CD4-positive, alpha-beta T cell treated with Interleukin-17A for 4 hours (primary cell): ENCODE results near the gene CHTF18.
"Not testable (repeated sequence)": the region's sequence is repeated elsewhere in the genome, so short reads cannot be mapped to it uniquely, and the experiment has no call there.

Source experiments
- DNase-seq: peaks from one replicate; pipeline ENCODE4 v3.0.0-alpha.2; 2020; ENCODE audit warnings: mixed read lengths

Gene CHTF18

DNA sequence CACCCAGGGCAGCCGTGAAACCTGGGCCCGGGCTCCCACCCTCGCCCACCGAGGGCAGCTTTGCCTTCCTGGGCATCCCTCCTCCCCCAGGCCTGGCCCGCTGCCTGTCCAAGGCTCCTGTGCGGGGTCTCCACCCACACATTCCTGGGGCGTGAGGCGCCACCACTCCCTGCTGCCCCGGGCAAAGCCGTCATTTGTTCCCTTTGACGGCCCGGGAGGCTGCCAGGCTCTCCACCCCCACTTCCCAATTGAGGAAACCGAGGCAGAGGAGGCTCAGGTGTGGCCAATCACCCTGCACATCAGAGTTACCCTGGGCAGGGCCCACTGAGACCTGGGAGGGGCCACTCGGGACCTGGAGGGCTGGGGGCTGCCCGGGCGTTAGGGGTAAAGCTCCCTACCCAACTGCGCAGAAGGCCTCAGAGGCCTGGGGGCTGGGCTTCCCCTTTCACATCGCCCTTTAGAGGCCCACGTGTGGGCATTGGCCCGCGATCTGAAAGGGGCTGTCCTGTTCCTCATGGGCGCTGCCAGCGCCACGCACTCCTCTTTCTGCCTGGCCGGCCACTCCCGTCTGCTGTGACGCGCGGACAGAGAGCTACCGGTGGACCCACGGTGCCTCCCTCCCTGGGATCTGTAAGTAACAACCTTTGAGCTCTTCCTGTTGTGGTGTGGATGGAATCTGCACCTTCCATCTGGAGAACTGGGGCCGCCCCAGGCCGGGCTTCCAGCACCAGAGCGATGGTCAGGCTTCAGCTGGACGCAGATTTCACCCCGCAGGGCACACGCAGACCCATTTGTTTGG, 27.7 kb upstream of the CHTF18 start, which contains the start of gene MSLN:
TSS of gene MSLN (plus strand) at position 190 of the 799 bp plus-strand sequence. CDS start 1,947 bp downstream, outside the sequence.
- DNase-seq: no peak

DNA sequence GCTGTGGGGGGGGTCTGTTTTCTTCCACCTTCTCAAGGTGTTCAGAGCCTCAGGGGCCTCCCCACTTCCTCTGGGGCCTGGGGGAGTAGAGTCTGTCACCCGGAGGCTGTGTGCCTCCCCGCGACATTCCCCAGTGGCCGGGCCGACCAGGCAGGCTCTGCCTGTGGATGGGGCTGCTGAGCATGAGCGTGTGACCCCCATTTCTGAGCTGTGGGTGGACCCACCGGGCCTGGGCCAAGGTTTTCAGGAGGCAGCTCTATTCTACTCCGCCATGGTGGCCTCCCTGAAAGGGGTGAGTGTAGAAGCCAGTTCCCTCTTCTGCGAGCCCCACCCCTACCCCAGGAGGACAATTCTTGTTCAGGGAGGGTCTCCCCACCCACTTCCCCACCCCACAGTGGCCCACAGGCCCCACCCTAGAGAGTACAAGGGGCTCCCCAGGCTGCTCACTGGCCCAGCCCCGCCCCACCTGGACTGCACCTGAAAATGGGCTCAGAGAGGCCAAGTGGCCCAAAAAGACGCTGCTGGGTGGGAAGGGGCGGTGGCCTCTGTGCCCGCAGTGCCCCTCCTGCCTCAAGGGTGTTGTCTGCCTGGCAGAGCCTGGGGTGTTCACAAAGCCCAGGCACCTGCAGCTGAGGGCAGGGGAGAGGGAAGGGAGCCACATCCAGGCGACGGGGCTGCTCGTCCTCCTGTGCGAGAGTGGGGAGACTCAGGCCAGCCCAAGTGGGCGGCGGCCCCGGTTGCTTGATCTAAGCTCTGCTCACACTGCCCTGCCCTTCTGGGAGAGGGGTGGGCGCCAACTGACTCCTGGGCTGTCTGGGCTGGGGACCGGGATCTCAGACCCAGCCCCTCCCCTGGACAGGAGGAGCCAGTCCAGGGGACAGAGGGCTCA, 26.6 kb upstream of the CHTF18 start:
- DNase-seq: no peak

DNA sequence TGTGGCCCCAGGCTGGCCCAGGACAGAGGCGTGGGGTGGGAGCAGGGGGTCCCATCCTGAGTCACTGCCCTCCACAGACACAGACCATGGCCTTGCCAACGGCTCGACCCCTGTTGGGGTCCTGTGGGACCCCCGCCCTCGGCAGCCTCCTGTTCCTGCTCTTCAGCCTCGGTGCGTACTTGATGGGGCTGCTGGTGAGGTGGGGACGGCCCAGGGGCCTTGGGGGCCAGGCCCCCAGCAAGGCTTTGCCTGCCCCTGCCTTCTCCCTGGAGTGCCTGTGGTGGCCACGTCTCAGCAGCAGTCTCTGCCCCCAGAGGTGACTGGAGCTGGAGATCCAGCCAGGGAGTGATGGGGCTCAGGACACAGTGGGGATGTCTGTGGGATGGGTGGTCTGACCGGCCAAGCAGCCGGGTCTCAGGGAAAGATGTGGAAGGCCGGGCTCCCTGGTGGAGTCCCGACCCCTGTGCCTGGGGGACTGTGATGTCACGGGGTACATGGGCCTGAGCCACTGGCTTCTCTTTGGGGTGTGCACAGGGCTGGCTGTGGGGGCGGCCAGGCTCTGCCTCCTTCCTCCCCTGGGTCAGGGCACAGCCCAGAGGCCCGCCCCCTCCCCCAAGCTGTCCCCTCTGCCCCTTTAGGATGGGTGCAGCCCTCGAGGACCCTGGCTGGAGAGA, 25.7 kb upstream of the CHTF18 start:
- DNase-seq: no peak

DNA sequence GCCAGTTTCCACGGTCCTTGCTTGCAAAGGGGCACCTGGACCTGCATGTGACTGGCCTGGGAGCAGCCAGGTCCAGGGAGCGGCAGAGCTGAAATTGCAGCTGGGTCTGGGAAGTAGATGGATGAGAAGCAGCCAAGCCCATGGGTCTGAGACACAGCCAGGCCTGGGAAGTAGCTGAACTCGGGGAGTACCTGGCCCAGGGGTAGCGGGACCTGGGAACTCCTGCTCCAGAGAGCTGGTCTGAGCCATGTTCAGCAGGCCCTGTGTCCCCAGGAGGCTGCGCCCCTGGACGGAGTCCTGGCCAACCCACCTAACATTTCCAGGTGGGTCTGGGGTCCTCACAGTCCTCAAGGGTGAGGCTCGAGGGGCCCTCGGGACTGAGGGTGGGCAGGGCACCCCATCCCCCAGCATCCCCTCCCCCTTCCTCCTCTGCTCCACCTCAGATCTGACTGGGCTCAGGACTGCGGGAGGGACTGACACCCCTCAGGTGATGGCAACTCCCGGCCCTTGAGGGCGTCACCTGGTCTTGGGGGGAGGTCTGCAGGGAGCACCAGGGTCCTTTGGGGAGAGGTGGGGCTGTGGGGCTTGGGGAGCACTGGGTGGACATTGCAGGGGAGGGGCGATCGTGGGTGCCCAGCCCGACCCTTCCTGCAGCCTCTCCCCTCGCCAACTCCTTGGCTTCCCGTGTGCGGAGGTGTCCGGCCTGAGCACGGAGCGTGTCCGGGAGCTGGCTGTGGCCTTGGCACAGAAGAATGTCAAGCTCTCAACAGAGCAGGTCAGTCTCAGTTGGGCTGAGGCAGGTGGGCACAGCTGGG, 24.8 kb upstream of the CHTF18 start:
- no peak for DNase-seq

DNA sequence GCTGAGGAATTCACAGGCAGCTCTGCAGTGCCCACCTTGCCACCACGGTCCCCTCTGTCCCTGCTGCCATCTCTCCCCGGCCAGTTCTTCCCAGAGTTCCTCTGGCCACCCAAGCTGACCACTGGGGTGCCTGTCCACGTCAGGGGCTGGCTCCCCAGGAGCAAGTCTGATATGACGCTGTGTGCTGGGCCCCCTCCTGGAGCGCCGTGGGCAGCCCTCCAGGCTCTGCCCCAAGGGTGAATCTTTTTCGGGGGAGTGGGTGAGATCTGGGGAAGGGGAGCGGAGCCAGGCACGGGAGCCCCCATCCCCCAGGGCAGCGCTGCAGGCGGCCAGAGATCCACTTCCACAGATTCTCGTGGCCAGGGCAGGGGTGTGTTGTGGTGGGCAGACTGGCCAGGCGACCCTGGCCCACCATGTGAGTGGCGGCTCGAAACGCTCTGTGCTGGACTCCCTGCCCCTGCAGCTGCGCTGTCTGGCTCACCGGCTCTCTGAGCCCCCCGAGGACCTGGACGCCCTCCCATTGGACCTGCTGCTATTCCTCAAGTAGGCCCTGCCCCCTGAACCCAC, 24.2 kb upstream of the CHTF18 start:
- no peak for DNase-seq

DNA sequence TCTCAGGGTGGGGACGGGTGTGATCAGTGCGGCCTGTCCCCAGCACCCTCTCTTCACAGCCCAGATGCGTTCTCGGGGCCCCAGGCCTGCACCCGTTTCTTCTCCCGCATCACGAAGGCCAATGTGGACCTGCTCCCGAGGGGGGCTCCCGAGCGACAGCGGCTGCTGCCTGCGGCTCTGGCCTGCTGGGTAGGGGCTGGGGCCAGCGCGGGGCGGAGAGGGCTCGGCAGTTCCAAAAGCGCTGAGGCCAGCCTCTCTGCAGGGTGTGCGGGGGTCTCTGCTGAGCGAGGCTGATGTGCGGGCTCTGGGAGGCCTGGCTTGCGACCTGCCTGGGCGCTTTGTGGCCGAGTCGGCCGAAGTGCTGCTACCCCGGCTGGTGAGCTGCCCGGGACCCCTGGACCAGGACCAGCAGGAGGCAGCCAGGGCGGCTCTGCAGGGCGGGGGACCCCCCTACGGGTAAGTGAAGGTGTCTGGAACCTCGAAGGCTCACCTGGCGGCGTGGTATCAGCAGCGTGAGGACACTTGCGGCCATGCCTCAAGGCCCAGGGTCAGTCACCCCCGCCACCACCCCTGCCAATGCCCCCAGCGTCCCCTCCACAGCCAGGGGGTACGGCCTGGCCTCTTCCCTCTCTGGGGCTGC, 23.5 kb upstream of the CHTF18 start:
- DNase-seq: no peak

DNA sequence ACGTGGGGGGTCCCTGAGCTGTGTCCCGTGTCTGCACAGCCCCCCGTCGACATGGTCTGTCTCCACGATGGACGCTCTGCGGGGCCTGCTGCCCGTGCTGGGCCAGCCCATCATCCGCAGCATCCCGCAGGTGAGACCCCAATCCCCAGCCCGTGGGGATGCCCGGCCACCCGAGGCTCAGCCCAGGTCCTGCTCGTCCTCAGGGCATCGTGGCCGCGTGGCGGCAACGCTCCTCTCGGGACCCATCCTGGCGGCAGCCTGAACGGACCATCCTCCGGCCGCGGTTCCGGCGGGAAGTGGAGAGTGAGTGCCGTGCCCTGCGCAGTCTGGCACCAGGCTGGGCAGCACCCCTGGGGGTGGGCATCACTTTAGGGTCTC, 22.9 kb upstream of the CHTF18 start:
- no peak for DNase-seq

DNA sequence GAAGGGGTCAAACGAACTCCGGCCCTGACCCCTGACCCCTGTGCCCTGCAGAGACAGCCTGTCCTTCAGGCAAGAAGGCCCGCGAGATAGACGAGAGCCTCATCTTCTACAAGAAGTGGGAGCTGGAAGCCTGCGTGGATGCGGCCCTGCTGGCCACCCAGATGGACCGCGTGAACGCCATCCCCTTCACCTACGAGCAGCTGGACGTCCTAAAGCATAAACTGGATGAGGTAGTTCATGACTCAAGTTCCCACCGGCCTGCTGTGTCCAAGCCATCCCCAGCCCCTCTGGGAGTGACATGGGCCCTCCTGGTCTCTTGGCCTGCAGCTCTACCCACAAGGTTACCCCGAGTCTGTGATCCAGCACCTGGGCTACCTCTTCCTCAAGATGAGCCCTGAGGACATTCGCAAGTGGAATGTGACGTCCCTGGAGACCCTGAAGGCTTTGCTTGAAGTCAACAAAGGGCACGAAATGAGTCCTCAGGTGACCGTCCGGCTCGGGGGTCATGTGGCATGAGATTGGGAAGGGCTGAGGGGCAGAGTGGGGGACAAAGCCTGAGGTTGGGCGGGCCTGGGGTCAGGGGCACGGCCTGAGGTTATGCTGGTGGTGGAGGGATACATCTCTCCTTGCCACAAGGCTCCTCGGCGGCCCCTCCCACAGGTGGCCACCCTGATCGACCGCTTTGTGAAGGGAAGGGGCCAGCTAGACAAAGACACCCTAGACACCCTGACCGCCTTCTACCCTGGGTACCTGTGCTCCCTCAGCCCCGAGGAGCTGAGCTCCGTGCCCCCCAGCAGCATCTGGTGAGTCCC, 22.2 kb upstream of the CHTF18 start:
- no peak for DNase-seq

DNA sequence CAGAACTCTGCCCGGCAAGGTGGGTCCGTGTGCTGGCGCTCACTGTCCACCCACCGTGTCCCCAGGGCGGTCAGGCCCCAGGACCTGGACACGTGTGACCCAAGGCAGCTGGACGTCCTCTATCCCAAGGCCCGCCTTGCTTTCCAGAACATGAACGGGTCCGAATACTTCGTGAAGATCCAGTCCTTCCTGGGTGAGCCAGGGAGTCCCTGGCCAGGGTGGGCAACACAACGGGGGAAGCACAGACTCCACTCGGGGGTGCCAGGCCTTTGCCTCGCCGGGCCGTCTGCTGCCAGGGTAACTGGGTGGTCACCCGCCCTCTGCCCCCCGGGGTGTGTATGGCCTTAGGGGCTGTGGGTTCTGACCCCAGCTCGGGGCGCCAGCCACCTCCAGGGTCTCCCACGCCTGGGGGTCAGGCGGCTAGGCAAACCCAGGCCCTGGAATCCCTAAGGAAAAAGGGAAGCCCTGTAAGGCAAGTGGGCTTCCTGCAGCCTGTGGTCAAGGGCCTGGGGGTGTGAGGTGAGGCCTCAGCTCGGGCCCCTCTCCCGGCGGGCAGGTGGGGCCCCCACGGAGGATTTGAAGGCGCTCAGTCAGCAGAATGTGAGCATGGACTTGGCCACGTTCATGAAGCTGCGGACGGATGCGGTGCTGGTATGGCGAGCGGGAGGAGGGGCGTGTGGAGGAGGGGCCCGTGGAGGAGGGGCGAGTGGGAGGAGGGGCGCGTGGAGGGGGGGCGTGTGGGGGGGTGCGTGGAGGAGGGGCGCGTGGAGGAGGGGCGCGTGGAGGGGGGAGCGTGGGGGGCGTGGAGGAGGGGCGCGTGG, 21.4 kb upstream of the CHTF18 start:
- no peak for DNase-seq

DNA sequence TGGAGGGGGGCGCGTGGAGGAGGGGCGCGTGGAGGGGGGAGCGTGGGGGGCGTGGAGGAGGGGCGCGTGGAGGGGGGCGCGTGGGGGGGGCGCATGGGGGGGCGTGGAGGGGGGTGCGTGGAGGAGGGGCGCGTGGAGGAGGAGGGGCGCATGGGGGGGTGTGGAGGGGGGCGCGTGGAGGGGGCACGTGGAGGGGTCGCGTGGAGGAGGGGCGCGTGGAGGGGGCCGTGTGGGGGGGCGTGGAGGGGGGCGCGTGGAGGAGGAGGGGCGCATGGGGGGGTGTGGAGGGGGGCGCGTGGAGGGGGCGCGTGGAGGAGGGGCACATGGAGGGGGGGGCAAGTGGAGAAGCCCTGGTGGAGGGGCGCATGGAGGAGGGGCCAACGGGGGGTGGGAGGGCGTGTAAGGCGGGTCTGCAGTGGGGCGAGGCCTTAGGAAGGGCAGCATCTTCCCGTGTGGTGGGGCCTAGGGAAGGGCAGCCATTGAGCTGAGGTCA, 20.6 kb upstream of the CHTF18 start:
- DNase-seq: no peak

DNA sequence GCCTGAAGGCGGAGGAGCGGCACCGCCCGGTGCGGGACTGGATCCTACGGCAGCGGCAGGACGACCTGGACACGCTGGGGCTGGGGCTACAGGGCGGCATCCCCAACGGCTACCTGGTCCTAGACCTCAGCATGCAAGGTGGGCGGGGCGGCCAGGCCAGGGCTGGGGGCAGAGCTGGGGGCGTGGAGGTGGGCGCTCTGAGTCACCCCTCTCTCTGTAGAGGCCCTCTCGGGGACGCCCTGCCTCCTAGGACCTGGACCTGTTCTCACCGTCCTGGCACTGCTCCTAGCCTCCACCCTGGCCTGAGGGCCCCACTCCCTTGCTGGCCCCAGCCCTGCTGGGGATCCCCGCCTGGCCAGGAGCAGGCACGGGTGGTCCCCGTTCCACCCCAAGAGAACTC, 20.0 kb upstream of the CHTF18 start:
- DNase-seq: no peak

DNA sequence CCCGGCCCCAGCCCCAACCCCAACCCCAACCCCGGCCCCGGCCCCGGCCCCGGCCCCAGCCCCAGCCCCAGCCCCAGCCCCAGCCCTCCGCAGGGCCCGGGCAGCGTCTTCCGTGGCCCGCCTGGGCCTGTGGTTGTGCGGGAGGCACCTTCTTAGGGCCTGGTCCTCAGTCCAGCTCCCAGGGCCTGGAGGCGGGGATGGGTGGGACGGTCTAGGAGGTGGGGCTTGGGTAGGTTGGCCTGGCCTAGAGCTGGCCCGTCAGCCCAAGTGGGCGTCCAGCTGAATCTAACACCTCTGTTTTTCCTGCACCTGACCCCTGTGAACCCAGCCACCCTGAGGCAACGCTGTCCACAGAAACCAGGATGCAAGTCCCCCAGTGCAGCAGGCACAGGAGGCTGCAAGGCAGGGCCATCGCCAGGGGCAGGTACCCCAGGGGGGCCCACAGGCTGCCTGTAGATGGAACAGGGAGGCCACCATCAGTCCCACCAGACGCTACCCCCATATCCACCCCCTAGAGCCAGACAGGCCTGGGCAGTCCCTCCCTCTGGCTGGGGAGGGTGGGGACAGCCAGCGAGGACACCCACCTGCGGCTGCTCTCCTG, 19.1 kb upstream of the CHTF18 start:
- no peak for DNase-seq

DNA sequence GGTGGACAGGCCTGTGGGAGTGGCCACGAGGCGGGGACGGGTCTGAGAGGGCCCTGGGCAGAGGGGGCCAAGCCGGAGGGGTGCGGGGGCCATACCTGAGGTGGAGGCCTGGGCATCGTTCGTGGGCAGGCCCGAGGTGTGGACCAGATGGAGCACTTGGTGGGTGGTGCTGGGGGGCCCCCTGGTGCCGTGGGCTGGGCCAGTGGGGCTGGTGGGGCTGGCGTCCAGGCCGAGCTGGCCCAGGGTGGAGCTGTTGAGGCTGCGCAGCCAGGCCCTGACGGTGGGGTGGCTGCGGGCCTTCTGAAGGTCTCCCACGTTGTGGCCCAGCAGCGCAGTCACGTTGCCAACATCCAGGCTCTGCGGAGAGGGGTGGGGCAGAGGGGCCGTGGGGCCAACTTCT, 18.5 kb upstream of the CHTF18 start:
- no peak for DNase-seq

DNA sequence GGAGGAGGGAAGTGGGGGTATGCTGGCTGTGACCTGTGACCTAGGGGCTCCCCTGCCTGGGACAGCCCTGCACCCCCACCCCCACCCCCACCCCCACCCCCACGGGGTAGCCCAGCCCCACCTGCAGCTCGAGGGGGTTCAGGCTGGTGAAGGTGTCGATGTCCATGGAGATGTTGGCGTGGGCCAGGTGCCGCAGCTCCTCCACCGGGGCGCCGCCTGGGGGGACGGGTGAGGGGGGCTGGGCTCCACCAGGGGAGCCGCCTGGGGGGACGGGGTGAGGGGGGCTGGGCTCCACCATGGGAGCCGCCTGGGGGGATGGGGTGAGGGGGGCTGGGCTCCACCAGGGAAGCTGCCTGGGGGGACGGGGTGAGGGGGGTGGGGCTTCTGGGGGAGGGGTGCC, 18.0 kb upstream of the CHTF18 start:
- no peak for DNase-seq

DNA sequence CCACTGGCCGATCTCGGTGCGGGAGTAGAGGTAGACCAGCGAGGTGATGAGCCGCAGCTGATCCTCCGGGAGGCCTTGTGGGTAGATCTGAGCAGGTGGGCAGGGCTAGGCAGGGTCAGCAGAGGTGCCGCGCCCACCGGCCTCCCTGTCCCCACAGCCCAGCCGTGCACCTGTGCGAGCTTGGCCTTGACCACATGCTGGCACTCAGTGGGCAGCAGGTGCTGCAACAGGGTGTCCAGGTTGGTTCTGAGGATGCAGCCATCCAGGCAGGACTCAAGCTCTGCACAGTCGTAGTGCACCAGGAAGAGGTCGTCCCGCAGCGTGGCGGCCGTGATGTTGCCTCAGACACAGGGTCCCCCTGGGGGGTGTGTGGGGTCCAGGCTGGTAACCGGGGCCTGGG, 15.5 kb upstream of the CHTF18 start:
- no peak for DNase-seq

DNA sequence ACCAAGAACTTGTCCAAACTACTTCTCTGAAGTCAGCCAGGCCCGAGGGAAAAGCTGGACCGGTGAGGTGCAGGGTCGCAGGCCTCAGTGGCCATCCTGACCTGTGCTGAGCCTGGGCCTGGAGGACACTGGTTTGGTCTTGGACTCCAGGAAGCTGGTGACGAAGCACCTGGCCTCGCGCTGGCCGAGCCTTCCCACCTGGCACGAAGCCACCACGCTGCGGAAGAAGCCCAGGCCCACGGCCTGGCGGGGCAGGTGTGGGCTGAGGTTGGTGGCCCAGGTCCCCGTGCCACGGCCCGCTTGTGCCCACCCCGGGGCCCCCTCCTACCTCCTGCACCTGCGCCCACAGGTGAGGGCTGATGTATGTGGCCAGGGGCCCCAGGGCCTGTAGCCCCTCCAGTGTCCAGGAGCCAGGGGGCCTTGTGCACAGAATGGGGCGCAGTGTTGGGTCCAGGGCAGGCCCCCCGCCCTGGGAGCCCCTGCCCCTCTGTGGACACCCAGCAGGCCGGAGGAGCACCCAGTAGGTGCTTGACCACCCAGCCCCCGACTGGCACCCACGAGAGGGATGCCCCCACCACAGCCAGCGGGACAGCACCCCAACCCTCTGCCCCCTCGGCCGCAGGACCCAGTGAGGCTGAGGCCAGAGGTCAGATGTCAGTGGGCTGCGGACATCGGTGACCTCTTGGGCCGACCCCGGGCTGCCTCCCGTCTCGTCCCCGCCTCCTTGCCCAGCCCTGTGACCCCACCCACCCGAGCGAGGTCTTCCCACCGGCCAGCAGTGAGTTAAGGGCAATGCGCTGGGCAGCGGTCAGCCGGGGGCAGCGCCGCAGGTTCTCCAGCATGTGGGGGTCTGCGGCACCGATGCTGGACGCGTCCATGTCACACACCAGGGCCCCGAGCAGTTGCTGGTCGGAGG, 14.1 kb upstream of the CHTF18 start:
- DNase-seq: no peak

DNA sequence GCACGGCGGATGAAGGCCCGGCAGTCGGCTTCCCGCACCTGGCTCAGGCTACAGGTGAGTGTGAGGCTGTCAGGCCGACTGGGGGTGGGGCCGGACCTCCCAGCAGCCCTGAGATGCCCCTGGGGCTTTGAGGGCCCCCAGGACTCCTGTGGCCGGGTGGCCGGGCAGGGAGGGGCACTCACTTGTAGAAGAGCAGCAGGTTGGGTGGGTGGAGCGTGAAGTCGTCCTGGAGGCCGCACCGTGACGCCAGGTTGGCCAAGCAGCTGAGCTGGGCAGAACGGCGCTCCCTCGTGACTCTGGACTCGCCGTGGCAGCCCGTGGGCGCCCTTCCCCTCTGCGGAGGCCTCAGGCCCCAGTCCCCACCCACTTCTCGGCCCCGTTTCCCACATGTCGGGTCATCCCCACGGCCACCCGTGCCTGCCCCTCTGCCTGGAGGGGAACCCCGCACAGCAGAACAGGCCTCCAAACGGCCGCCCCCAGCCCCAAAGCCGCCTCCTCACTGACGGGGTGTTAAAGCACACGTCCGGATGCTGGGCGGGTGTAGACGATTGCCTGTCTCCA, 13.1 kb upstream of the CHTF18 start:
- no peak for DNase-seq

DNA sequence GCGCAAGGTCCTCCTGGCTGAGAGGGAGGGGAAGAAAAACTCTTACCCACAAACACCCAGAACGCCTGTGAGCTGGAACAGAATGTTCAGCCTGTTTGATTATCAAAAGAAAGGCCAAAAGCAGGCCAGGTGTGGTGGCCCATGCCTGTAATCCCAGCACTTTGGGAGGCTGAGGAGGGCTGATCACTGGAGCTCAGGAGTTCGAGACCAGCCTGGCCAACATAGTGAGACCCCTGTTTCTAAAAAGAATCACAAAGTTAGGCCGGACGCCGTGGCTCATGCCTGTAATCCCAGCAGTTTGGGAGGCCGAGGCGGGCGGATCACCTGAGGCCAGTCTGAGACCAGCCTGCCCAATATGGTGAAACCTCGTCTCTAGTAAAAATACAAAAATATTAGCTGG, 12.1 kb upstream of the CHTF18 start:
- DNase-seq: not testable (repeated sequence)
